Stimulated activated CD4-positive, alpha-beta T cell treated with anti-CD3 and anti-CD28 coated beads, Interleukin-12 subunit alpha, Interleukin-12 subunit beta, amount 100 ng/mL, for 4 hours (primary cell): ENCODE measurements around the gene GPANK1.
"Not testable (repeated sequence)": the region's sequence is repeated elsewhere in the genome, so short reads cannot be mapped to it uniquely, and the experiment has no call there.

Source experiments
- DNase-seq: peaks from one replicate; pipeline ENCODE4 v3.0.0-alpha.2; 2020

GPANK1 gene

GRCh38 chr6:31664790-31665500 is at the start of gene GPANK1:
Gene GPANK1 (minus strand): TSS chr6:31664997. CDS start chr6:31664478, 519 bp downstream.
- DNase-seq, result peak; percentile 82

GRCh38 chr6:31713991-31714684 is 49.3 kb upstream of the GPANK1 start:
- DNase-seq, result no peak

- no peak for DNase-seq
These were observed 48.7 kb upstream of the GPANK1 start for GRCh38 chr6:31713465-31713864.

GRCh38 chr6:31712296-31712695 is 47.5 kb upstream of the GPANK1 start:
- DNase-seq, result no peak

- DNase-seq, result no peak
These were observed 46.4 kb upstream of the GPANK1 start for GRCh38 chr6:31711233-31711632.

GRCh38 chr6:31710523-31711219 is 45.9 kb upstream of the GPANK1 start:
- no peak for DNase-seq

- not testable (repeated sequence) for DNase-seq
These were observed 44.4 kb upstream of the GPANK1 start for GRCh38 chr6:31709157-31709556.

- no peak for DNase-seq
These were observed 43.4 kb upstream of the GPANK1 start for GRCh38 chr6:31708224-31708623.

GRCh38 chr6:31707701-31708100 is 42.9 kb upstream of the GPANK1 start:
- DNase-seq, result no peak

- DNase-seq, result no peak
These were observed 41.8 kb upstream of the GPANK1 start, which contains the start of gene LY6G6F for GRCh38 chr6:31706599-31706998. Gene LY6G6F (plus strand): TSS chr6:31706866. CDS start chr6:31706907, 41 bp downstream.

- DNase-seq, result no peak
These were observed 41.1 kb upstream of the GPANK1 start for GRCh38 chr6:31705931-31706330.

- DNase-seq, result peak; percentile 95
These were observed 38.3 kb upstream of the GPANK1 start, which contains the start of gene ABHD16A for GRCh38 chr6:31702819-31703716. Gene ABHD16A (minus strand): TSS chr6:31703324. CDS start chr6:31703281, 43 bp downstream.

- peak; percentile 18 for DNase-seq
These were observed 37.6 kb upstream of the GPANK1 start for GRCh38 chr6:31702405-31702818.

- DNase-seq, result no peak
These were observed 37.0 kb upstream of the GPANK1 start for GRCh38 chr6:31701666-31702404.

GRCh38 chr6:31700740-31701401 is 36.1 kb upstream of the GPANK1 start:
- no peak for DNase-seq

GRCh38 chr6:31697555-31697954 is 32.8 kb upstream of the GPANK1 start:
- DNase-seq, result no peak

- no peak for DNase-seq
These were observed 28.7 kb upstream of the GPANK1 start for GRCh38 chr6:31693535-31693934.

- DNase-seq, result no peak
These were observed 28.1 kb upstream of the GPANK1 start for GRCh38 chr6:31692886-31693285.

- DNase-seq, result no peak
These were observed 27.6 kb upstream of the GPANK1 start for GRCh38 chr6:31692353-31692752.

GRCh38 chr6:31691564-31692108 is 26.8 kb upstream of the GPANK1 start:
- no peak for DNase-seq

GRCh38 chr6:31691078-31691463 is 26.3 kb upstream of the GPANK1 start:
- DNase-seq, result no peak
